CD4-positive, alpha-beta T cell (primary cell): ENCODE results near the gene MACROD2. TPM values are rescaled to one million over a fixed set of nuclear protein-coding genes. Genes with fewer than 3 reads are reported as not detected.

ENCODE experiments used
- ATAC-seq: fragments of 200-7000 bp; cut with Tn5 transposase; one replicate; pipeline ENCODE4 v1.10.0; 2022; ENCODE audit warnings: mild to moderate bottlenecking; ENCODE audit not compliant: poor library complexity
- CTCF ChIA-PET: fragments of 350-600 bp; sonication (Branson Sonifier 250); formaldehyde crosslinking; loops from one replicate; lab custom pipeline; 2021; ENCODE audit warnings: antibody characterized with exemption, inconsistent platforms; lab: Charles Lee
- POLR2A ChIA-PET: fragments of 350-600 bp; sonication (Branson Sonifier 250); formaldehyde crosslinking; loops from one replicate; lab custom pipeline; 2021; ENCODE audit warnings: antibody characterized with exemption, inconsistent platforms; lab: Charles Lee
- DNase-seq, 14 experiments: peaks; one replicate each; pipeline ENCODE4 v3.0.0-alpha.2; 2013 to 2020; ENCODE audit warnings: mixed read lengths in 2 of 14
- H3K27ac ChIP-seq, 2 donors: one replicate each; pipeline versions ENCODE4 v1.5.1 to v1.7.0; 2013; ENCODE audit warnings: low read length in 2 of 2, low read depth in 1 of 2, mild to moderate bottlenecking in 1 of 2
- H3K27me3 ChIP-seq, 2 experiments: 1 replicate in 1 of 2; 2 replicates in 1 of 2; pipeline versions ENCODE4 v1.6.1 to v1.7.0; 2013; ENCODE audit warnings: low read length in 2 of 2, control low read depth in 1 of 2, mild to moderate bottlenecking in 1 of 2, moderate library complexity in 1 of 2; ENCODE audit not compliant: insufficient read depth in 2 of 2, control insufficient read depth in 1 of 2
- H3K36me3 ChIP-seq: one replicate; pipeline ENCODE4 v1.6.1; 2013; ENCODE audit warnings: low read length, control low read depth; ENCODE audit not compliant: insufficient read depth
- H3K4me1 ChIP-seq: one replicate; pipeline ENCODE4 v1.6.1; 2013; ENCODE audit warnings: low read length, control low read depth; ENCODE audit not compliant: insufficient read depth
- H3K4me3 ChIP-seq: one replicate; pipeline ENCODE4 v1.5.1; 2013; ENCODE audit warnings: mild to moderate bottlenecking, low read length, moderate library complexity
- H3K9me3 ChIP-seq, 2 experiments: 1 replicate in 1 of 2; 2 replicates in 1 of 2; pipeline versions ENCODE4 v1.6.1 to v1.7.0; 2013; ENCODE audit warnings: low read length in 2 of 2, mild to moderate bottlenecking in 2 of 2, control low read depth in 1 of 2, moderate library complexity in 1 of 2; ENCODE audit not compliant: control insufficient read depth in 1 of 2, insufficient read depth in 1 of 2
- H3K27ac Mint-ChIP-seq: one replicate; pipeline ENCODE4 v1.8.0; 2020; ENCODE audit warnings: mixed read lengths
- H3K27me3 Mint-ChIP-seq: one replicate; pipeline ENCODE4 v1.8.0; 2021; ENCODE audit warnings: mixed read lengths
- H3K36me3 Mint-ChIP-seq: one replicate; pipeline ENCODE4 v1.8.0; 2021; ENCODE audit warnings: low read depth, mixed read lengths
- H3K4me1 Mint-ChIP-seq: one replicate; pipeline ENCODE4 v1.8.0; 2021; ENCODE audit warnings: low read depth, mixed read lengths
- H3K4me3 Mint-ChIP-seq: one replicate; pipeline ENCODE4 v1.8.0; 2020; ENCODE audit warnings: mild to moderate bottlenecking, mixed read lengths
- H3K9me3 Mint-ChIP-seq: one replicate; pipeline ENCODE4 v1.8.0; 2020; ENCODE audit warnings: mixed read lengths
- CTCF ChIP-seq: fragments of 200-600 bp; IDR thresholded peaks from one replicate; pipeline ENCODE4 v1.8.0; 2022; ENCODE audit warnings: antibody characterized with exemption, mild to moderate bottlenecking
- intact Hi-C, 2 experiments: fragments of 100-400 bp; cut with DNase I in 1 of 2; cut with micrococcal nuclease in 1 of 2; formaldehyde crosslinking; loops; one replicate each; pipeline versions ENCODE4 v1.15.1 to v1.9.0; 2023 to 2025; cut with DNase I, micrococcal nuclease
- total RNA-seq, 174 experiments: library from RNA in 2 of 174; stranded (reverse) in 2 of 174; gene quantifications; one replicate each; pipeline ENCODE4 v1.2.3 and lab custom pipeline; 2021 to 2026

The MACROD2 gene
- total RNA-seq, 2 experiments from 2014 or later, result not detected

DNA sequence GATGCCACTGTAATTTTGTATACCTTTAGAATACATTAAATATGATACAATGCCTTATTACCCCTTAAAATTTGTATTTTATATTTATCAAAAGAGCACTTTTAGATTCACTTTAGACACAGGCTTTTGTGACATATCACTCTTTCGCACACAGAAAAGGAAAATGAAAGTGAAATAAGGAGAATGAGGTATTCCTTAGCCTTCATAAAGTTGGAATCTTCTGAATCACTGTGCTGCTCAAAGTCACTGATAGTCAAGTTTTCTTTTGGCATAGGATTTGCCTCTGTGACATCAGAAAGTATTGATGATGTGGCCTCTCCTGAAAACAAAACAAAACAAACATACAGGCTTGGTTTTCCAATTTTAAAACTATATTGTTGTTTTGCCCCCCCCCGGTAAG lies 1480.9 kb downstream of the MACROD2 start:
- POLR2A ChIA-PET, result no interaction called here

GRCh38 chr20:15476781-15477180 lies 1481.5 kb downstream of the MACROD2 start:
- Histone ChIP-seq H3K4me3 (no peak overlapping the region), H3K9me3 (peaks cover 0 to 4% of the 10 kb centered on the region in 2 experiments), H3K4me1 (no peaks in the 10 kb centered on the region), H3K36me3 (no peaks in the 10 kb centered on the region), H3K27me3 (no peaks in the 10 kb centered on the region), H3K27ac (no peak overlapping the region)
- ATAC-seq, result no peak
- POLR2A ChIA-PET, result no interaction called here
- Mint-ChIP-seq H3K4me1 (no peaks in the 10 kb centered on the region), H3K27me3 (no peaks in the 10 kb centered on the region), H3K9me3 (peaks cover 2% of the 10 kb centered on the region), H3K36me3 (no peaks in the 10 kb centered on the region), H3K4me3 (no peak overlapping the region), H3K27ac (no peak overlapping the region)
- CTCF ChIA-PET, result no interaction called here
- DNase-seq, result no peak
- intact Hi-C loops, result no loop called here
- TF ChIP-seq CTCF, result no peak

More for the DNA sequence above, 1480.9 kb downstream of the MACROD2 start:
- H3K4me1 ChIP-seq, result no peaks in the 10 kb centered on the region
- Mint-ChIP-seq H3K27ac (no peak overlapping the region), H3K4me3 (no peak overlapping the region), H3K36me3 (no peaks in the 10 kb centered on the region), H3K4me1 (no peaks in the 10 kb centered on the region), H3K9me3 (peaks cover 2% of the 10 kb centered on the region), H3K27me3 (no peaks in the 10 kb centered on the region)
- no peak for DNase-seq
- no peaks in the 10 kb centered on the region for H3K36me3 ChIP-seq
- peaks cover 0 to 4% of the 10 kb centered on the region in 2 experiments for H3K9me3 ChIP-seq
- H3K27ac ChIP-seq, result no peak overlapping the region
- no peaks in the 10 kb centered on the region for H3K27me3 ChIP-seq
- intact Hi-C loops, result no loop called here
- no peak overlapping the region for H3K4me3 ChIP-seq
- CTCF ChIA-PET, result no interaction called here
- no peak for TF ChIP-seq CTCF
- ATAC-seq, result no peak

DNA sequence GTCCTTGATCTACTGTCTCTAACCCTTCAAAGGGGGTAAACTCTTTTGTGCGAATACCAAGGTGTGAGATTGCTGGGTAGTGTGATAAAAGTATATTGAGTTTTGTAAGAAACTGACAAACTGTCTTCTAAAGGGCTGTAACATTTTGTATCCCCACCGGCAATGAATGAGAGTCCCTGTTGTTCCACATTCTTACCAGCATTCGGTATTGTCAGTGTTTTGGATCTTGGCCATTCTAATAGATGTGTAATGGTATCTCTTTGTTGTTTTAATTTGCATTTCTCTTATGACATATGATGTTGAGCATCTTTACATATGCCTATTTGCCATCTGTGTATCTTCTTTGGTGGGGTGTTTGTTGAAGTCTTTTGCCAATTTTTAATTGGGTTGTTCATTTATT lies 1487.2 kb downstream of the MACROD2 start:
- ChIA-PET CTCF (no interaction called here), POLR2A (no interaction called here)
- intact Hi-C loops, result no loop called here
- ATAC-seq (no peak), DNase-seq (no peak)
- Mint-ChIP-seq H3K36me3 (no peaks in the 10 kb centered on the region), H3K9me3 (peaks cover 2% of the 10 kb centered on the region), H3K4me3 (no peak overlapping the region), H3K27me3 (no peaks in the 10 kb centered on the region), H3K4me1 (no peaks in the 10 kb centered on the region), H3K27ac (no peak overlapping the region)
- Histone ChIP-seq H3K27ac (no peak overlapping the region), H3K36me3 (no peaks in the 10 kb centered on the region), H3K4me3 (no peak overlapping the region), H3K4me1 (no peaks in the 10 kb centered on the region), H3K9me3 (no peaks in the 10 kb centered on the region), H3K27me3 (no peaks in the 10 kb centered on the region)
- no peak for TF ChIP-seq CTCF
